Activated T-cell treated with anti-CD3 and anti-CD28 coated beads for 4 hours (primary cell): ENCODE results near the gene RIPK4.
"Not testable (repeated sequence)": the region's sequence is repeated elsewhere in the genome, so short reads cannot be mapped to it uniquely, and the experiment has no call there.

Source experiments
- DNase-seq: peaks from one replicate; pipeline ENCODE4 v3.0.0-alpha.2; 2020

Gene RIPK4

GRCh38 chr21:41712730-41713129 is 54.1 kb downstream of the RIPK4 start:
- DNase-seq: no peak

DNA sequence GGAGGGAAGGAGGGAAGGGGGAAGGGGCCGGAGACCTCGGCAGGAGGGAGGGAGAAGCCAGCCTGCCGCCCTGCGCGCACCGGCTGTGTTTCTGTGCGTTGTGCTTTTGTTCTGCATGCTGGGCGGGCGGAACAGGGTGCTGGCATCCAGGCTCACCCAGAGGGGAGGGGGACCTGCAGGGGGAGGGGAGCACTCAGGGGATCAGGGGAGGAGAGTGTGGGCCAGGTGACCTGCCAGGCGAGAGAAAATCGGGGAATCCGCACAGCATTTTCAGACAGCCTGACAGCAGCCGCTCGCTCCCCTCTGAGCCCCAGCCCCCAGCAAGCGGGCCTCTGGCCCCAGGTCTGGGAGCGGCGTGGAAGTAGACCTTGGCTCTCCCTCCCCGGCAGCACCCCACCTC is 54.7 kb downstream of the RIPK4 start:
- no peak for DNase-seq

GRCh38 chr21:41711416-41712007 is 55.3 kb downstream of the RIPK4 start:
- DNase-seq: no peak

DNA sequence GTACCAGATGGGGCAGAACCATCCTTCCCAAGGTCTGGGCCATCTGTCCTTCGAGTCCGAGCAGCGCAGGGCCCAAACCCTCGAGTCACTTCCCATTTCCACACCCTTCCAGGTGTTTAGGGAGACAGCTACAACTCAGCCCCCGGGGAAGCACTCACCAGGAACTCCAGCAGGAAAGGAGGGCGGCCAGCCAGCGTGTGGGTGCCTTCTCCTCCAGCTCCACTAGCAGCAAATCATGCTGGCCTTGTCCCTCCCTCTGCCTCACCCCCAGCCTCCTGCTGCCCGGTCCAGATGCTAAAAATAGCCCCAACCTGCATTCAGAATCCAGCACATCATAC is 56.1 kb downstream of the RIPK4 start:
- no peak for DNase-seq

DNA sequence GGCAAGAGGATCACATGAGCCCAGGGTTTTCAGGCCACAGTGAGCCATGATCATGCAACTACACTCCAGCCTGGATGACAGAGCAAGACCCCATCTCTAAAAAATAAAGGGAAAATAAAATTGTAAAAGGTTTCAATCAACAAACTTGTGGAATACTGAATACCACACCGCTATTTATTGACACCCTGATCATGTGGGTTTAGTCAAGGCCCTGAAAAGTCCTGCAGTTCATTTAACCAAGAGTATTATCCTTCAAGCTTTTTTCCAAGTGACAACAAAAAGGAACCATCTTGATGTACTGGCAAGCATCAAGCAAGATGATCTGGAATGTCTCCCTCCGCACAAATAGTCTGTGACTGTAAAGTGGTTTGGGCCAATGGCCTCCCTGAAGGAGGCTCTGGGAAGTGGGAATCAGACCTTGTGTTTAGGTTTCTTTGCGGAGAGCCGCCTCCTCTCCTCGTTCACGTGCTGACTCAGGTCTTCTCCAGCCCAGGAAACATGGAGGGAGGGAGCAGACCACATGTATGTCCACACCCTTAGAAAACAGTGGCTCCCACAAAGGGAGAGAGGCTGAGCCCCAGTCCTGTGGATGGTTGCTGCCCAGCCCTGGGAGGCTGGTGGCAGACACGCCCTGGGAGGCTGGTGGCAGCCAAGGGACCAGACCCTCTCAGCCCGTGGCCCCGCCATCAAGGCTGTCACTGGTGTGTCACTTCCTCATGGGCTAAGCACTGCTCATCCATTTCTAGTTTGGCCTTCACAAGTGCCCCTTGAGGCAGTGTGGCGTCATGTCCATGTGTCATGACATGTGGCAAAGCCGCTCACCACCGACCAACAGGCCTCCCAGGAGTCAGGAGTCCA is 56.7 kb downstream of the RIPK4 start:
- DNase-seq: no peak

GRCh38 chr21:41709166-41709565 is 57.7 kb downstream of the RIPK4 start:
- DNase-seq: no peak

DNA sequence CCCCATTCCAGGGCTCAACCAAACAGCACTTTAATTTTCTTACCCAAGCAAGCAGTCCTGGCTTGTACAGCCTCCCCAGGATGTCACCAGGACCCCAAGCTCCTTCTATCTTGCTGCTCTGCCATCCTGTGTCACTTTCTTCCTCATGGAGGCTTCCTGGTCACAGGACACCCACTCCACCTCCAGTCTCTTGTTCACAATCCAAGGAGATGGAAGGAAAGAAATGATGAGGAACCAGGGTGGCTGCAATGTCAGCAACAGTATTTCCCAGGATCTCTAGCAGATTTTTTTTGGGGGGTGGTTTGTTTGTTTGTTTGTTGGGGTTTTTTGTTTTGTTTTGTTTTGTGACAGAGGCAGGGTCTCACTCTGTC is 58.9 kb downstream of the RIPK4 start:
- DNase-seq: no peak

DNA sequence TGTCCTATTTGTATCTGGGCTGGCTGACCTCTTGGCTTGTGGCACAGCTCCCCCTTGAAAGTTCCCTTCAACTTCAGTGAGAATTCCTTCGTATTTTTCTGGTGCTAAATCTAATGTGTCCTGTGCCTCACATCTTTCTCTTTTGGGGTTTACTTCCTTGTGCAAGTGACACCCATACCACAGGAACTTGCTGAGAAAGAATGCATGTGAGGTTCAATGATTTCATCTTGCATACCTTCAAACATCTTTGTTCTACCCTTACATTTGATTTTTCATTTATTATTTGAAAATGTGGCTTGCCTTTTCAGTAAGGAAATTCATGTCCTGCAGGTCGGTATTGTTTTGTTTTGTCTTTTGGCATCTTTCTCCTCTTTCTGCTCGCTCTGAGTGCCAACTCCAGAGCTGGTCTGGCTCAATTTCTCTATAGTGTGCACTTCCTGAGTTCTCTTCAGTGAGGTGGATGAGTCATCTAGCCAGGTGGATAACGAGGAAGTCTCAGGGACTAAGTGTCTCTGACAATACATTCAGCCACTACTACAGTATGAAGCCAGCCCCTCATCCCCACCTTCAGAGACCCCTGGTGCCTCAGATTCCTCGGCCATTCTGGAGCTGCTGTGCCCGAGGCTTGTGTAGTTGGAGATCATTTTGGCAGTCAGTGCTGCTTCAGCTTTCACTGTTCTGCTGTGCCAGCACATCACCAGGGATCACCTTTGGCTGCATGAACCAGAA is 59.5 kb downstream of the RIPK4 start:
- no peak for DNase-seq

GRCh38 chr21:41706678-41707077 is 60.2 kb downstream of the RIPK4 start:
- no peak for DNase-seq

GRCh38 chr21:41706263-41706639 is 60.6 kb downstream of the RIPK4 start:
- DNase-seq: no peak

GRCh38 chr21:41705546-41706262 is 61.1 kb downstream of the RIPK4 start:
- DNase-seq: no peak

DNA sequence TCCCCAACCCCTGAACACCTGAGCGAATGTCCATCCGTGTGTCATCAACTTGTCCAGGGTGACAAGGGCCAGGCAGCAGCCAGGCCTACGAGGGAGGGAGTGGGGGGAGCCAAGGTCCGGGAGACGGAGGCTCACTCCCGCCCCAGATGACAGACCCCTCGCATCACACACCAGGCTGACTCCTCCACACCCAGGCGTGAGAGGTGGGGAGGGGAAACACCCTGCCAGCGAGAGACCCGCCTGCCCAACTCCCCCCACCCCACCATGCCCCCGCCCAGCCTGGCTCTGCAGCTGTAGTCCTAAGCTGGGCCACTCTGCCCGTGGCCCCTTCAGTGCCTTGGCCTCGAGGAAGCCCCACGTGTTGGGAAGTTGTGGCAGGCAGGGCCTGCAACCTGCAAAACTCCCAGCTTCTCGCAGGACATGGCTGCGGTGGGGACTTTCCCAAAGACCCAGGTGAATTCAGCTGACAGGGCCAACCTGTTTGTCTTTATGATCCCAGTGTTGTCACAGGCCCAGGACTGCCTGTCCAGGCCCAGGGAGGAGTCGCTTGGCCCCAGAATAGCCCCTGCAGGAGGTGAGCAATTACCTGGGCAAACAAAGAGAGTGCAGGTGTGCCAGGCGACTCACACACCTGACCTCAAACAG is 62.9 kb downstream of the RIPK4 start:
- DNase-seq: no peak

- no peak for DNase-seq
Observed at GRCh38 chr21:41701749-41702148, 65.1 kb downstream of the RIPK4 start.

DNA sequence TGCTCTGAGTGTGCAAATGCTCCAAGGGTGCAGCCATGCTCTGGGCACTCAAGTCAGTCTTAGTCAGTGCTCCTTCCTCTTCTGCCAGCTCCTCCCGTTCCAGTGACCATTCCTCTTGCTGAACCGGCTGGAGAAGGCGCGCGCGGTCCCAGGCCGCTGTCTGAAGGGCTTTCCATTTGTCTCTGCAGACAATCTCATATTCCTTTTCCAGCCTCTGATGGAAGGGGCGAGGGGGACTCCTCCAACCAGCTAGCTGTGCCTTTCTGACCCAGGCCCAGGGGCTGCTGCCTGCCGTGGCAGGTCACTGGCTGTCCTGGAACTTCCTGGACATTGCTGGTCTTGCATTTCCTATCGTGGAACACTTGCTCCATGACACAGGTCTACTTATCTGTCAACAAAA is 67.5 kb downstream of the RIPK4 start:
- DNase-seq: no peak

GRCh38 chr21:41698071-41698470 is 68.8 kb downstream of the RIPK4 start:
- no peak for DNase-seq

DNA sequence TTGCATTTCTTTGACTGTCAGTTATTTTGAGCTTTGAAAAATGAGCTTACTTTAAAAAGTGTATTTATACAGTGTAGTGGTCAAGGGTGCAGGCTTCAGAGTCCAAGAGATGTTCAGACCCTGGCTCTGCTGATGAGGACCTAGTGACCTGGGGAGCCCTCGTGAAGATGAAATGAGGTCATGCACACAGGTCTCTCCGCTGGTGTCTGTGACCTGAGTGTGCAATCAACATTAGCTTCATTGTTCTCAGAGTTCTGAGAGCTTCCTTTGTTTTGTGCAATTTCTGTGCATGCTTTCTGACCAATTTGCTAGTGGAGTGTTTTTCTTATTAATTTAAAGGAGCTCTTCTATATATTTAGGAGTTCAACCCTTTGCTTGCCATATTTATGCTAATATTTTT is 71.3 kb downstream of the RIPK4 start:
- DNase-seq: no peak

DNA sequence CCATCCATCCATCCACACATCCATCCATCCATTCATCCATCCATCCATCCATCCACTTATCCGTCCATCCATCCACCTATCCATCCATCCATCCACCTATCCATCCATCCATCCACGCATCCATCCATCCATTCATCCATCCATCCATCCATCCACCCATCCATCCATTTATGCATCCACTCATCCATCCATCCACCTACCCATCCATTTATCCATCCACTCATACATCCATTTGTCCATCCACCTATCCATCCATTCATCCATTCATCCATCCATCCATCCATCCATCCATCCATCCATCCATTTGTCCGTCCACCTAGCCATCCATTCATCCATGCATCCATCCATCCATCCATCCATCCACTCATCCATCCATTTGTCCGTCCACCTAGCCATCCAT is 72.8 kb downstream of the RIPK4 start:
- DNase-seq: not testable (repeated sequence)

GRCh38 chr21:41692185-41692565 is 74.7 kb downstream of the RIPK4 start:
- DNase-seq: no peak

GRCh38 chr21:41691205-41692184 is 75.4 kb downstream of the RIPK4 start:
- DNase-seq: no peak
